Fibroblast of gingiva (primary cell): ENCODE measurements around the gene APBA2.

Experiments
- DNase-seq: peaks from one replicate; pipeline ENCODE4 v3.0.0-alpha.2; 2011; ENCODE audit warnings: low read depth

The APBA2 gene

GRCh38 chr15:28896951-28897350 lies 11.2 kb downstream of the APBA2 start:
- peak; percentile 76 for DNase-seq

GRCh38 chr15:28897861-28898585 lies 12.2 kb downstream of the APBA2 start:
- no peak for DNase-seq

GRCh38 chr15:28899061-28899738 lies 13.4 kb downstream of the APBA2 start:
- no peak for DNase-seq

- DNase-seq: no peak
Observed at GRCh38 chr15:28900041-28900891, 14.5 kb downstream of the APBA2 start.

GRCh38 chr15:28900892-28901586 lies 15.3 kb downstream of the APBA2 start:
- no peak for DNase-seq

- no peak for DNase-seq
Observed at GRCh38 chr15:28901587-28901980, 15.8 kb downstream of the APBA2 start.

GRCh38 chr15:28901987-28902745 lies 16.4 kb downstream of the APBA2 start:
- no peak for DNase-seq

- no peak for DNase-seq
Observed at GRCh38 chr15:28902856-28903255, 17.1 kb downstream of the APBA2 start.

GRCh38 chr15:28903555-28903954 lies 17.8 kb downstream of the APBA2 start:
- DNase-seq: no peak

- DNase-seq: no peak
Observed at GRCh38 chr15:28904003-28904402, 18.2 kb downstream of the APBA2 start.

- no peak for DNase-seq
Observed at GRCh38 chr15:28904541-28905315, 19.0 kb downstream of the APBA2 start.

- DNase-seq: no peak
Observed at GRCh38 chr15:28907338-28907960, 21.7 kb downstream of the APBA2 start.

- no peak for DNase-seq
Observed at GRCh38 chr15:28909958-28910500, 24.3 kb downstream of the APBA2 start.

GRCh38 chr15:28911310-28911931 lies 25.6 kb downstream of the APBA2 start:
- no peak for DNase-seq

- DNase-seq: no peak
Observed at GRCh38 chr15:28912422-28912821, 26.6 kb downstream of the APBA2 start.

- no peak for DNase-seq
Observed at GRCh38 chr15:28913171-28913765, 27.5 kb downstream of the APBA2 start.

GRCh38 chr15:28914046-28914445 lies 28.3 kb downstream of the APBA2 start:
- DNase-seq: no peak

- DNase-seq: no peak
Observed at GRCh38 chr15:28914483-28915023, 28.8 kb downstream of the APBA2 start.
